GM12864 (cell line): ENCODE measurements around the gene SMPD3.

Experiments
- DNase-seq: peaks from one replicate; pipeline ENCODE4 v3.0.0-alpha.2; 2011; ENCODE audit warnings: low read depth
- H3K4me3 ChIP-seq: 2 replicates; pipeline ENCODE4 v1.5.1; 2011; ENCODE audit warnings: mild to moderate bottlenecking, low read depth, low read length, control low read depth
- CTCF ChIP-seq: IDR thresholded peaks from 2 replicates; pipeline ENCODE4 v1.5.1; 2011; ENCODE audit warnings: low read depth, mild to moderate bottlenecking, moderate library complexity, low read length, control low read depth, inconsistent platforms; ENCODE audit errors: missing control alignments

Gene SMPD3

DNA sequence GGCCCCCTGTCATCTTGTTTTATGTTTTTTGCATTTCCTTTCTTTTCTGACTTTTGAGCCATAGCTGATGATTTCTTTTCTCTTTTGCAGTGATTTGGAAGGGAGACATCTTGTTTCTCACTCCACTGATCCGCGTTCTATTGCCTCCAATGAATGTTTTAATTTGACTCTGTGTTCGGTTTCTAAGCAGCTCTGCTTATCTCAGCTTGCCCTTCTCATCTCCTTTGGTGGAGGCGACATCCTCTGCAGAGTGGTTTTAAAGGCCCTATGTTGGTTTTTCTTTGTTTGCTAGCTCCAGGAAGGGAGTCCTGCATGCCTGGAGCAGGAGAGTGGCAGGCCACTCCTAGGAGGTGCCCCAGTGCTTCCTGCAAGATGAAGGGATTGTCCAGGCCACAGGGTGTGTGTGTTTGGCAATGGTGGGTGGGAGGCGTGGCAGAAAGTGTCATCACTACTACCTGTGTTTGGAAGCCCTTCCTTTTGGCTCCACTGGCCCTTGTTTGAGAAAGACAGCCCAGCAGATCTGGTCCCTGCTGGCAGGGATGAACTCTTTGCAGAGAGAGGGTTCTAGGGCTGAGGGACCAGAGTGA is 13.6 kb downstream of the SMPD3 start:
- no peak for TF ChIP-seq CTCF
- no peak for DNase-seq
- no peak overlapping the region for H3K4me3 ChIP-seq

DNA sequence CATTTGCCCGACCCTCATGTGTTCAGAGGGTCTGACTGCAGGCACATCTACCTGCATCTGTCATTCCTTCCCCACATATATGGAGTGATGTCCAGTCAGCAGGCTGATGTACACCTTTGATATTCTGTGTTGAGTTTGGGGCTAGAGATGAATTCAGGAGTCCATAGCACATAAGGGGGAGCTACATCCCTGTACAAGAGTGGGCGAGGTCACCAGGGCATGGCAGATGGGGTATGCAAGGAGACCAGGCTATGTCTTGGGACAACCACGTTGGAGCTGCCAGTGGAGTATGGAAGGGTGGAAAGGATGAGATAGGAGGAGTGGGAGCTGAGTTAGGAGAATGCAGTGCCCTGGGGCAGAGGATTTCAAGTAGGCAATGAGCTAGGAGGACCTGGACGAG is 15.0 kb downstream of the SMPD3 start:
- H3K4me3 ChIP-seq, result no peak overlapping the region
- DNase-seq, result no peak
- no peak for TF ChIP-seq CTCF

- DNase-seq, result no peak
- no peak overlapping the region for H3K4me3 ChIP-seq
- no peak for TF ChIP-seq CTCF
These were observed 15.6 kb downstream of the SMPD3 start for GRCh38 chr16:68432701-68433100.

DNA sequence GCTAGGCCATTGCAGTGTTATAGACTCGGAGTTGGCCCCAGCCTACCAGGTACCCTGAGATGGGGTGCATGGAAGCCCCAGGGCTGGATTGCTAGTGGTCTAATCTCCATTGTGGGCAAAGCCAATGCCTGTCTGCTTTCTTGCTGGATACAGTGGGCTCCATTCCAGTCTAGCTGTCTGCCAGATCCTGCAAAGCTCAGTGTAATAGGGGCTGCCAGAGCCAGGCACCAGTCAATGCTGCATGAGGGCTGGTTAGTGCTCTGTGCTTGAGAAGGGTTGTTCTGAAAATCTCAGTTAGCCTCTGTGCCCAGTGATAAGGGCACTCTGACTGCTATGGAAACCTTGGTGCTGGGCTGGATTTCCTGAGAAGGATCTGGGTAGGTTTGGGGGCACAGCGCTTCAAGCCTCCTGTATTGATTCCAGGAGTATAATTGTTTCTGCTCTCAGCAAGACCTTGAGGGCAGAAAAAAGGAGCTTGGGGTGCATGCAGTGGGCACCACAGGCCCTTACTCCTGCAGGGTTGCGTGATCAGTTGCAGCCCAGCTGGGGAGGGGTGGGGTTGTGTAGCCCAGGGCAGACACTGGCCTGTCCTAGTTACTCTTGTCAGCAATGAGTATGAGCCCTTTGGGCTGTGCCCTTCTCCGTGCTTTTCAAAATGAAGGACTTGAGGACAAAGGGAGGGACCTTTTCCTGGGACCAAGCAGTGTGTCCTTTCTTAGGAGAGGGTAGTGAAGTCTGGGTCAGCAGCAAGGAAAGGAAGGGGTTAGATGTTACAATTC is 19.0 kb downstream of the SMPD3 start:
- no peak overlapping the region for H3K4me3 ChIP-seq
- no peak for DNase-seq
- TF ChIP-seq CTCF, result no peak

DNA sequence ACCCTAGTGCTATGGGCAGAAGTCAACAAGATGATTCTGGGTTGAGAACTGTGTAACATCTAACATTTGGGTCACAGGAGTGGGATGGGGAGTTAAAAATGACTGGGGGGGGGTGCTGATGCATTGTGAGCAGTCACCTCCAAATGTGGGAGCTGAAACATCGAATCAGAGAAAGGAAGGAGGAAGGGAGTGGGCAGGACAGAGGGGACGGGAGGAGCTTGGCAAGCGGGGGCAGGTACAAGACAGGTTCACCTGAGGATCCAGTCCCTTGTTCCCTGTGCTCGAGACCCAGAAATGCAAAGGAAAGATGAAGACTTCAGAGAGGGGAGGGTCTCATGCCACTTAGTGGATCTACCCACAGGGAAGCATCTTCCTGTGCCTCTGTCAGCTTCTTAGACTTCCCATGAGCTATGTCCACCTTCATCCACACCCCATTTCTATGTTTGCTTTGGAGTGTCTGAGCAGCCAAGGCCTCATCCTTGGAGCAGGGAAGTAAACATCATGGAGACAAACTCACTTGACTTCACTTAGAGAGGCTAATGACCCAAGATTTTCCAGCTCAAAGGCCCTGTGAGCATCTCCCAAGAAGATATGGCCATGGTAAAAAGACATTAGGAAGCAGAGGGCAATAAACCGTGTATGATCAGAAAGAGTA is 20.5 kb downstream of the SMPD3 start:
- H3K4me3 ChIP-seq, result no peak overlapping the region
- DNase-seq, result no peak
- TF ChIP-seq CTCF, result no peak

GRCh38 chr16:68426347-68426652 is 22.0 kb downstream of the SMPD3 start:
- no peak for TF ChIP-seq CTCF
- DNase-seq, result no peak
- no peak overlapping the region for H3K4me3 ChIP-seq
